ENCODE results near the gene CTBP2. TPM values are rescaled to one million over a fixed set of nuclear protein-coding genes. Genes with fewer than 3 reads are reported as not detected.

The CTBP2 gene
- total RNA-seq, 1 experiment from 2014 or later = 212 TPM

GRCh38 chr10:124977648-124978375 lies 182.6 kb downstream of the CTBP2 start:
- Histone ChIP-seq H2AFZ (ENCODE audit: low read length) (no peak overlapping the region), H3K4me1 (ENCODE audit: insufficient read depth, low read length) (no peaks in the 10 kb centered on the region), H4K20me1 (ENCODE audit: control insufficient read depth, insufficient read depth, insufficient read length) (no peaks in the 10 kb centered on the region), H4K91ac (ENCODE audit: insufficient read length, low read depth, low read length) (no peak overlapping the region), H3K9me3 (ENCODE audit: control insufficient read depth, low read depth, low read length) (no peaks in the 10 kb centered on the region), H3K14ac (ENCODE audit: insufficient read depth, low read length) (no peak overlapping the region), H3K4ac (ENCODE audit: low read depth, low read length) (no peak overlapping the region), H3K56ac (ENCODE audit: insufficient read length, low read depth, low read length) (no peak overlapping the region), H2BK15ac (ENCODE audit: low read depth, low read length) (no peak overlapping the region), H2AK5ac (ENCODE audit: insufficient read length, low read length) (no peak overlapping the region), H3T11ph (ENCODE audit: low read length) (no peak overlapping the region), H3K4me2 (ENCODE audit: insufficient read depth, insufficient read length, low read length) (no peak overlapping the region), H4K8ac (replicated peaks; ENCODE audit: insufficient read length, low read depth, low read length) (no peak overlapping the region), H2BK120ac (ENCODE audit: low read depth, low read length, poor library complexity, severe bottlenecking) (no peak overlapping the region), H3K79me2 (ENCODE audit: insufficient read depth, low read length) (0 out of 2 replicates have a peak, but pooled peaks cover 2% of the 10 kb centered on the region), H2BK5ac (ENCODE audit: insufficient read length, low read length) (no peak overlapping the region), H3K23me2 (ENCODE audit: insufficient read length, low read depth, low read length, poor library complexity, severe bottlenecking) (peaks cover 2% of the 10 kb centered on the region), H3K79me1 (ENCODE audit: insufficient read depth, low read depth, low read length, poor library complexity, severe bottlenecking) (peaks cover 2% of the 10 kb centered on the region), H2BK20ac (ENCODE audit: low read depth, low read length, poor library complexity, severe bottlenecking) (no peak overlapping the region), H4K5ac (ENCODE audit: insufficient read length, low read depth, low read length) (no peak overlapping the region), H3K27me3 (ENCODE audit: insufficient read depth, low read length) (no peaks in the 10 kb centered on the region), H3K27ac (ENCODE audit: insufficient read length, low read depth, low read length) (no peak overlapping the region), H3K9ac (ENCODE audit: extremely low read depth, insufficient read length, low read length) (no peak overlapping the region), H3K23ac (ENCODE audit: insufficient read length, low read depth, low read length) (no peak overlapping the region), H3K18ac (ENCODE audit: insufficient read length, low read depth, low read length) (no peak overlapping the region), H2BK12ac (ENCODE audit: insufficient read length, low read depth, low read length) (no peak overlapping the region)
- Mint-ChIP-seq H3K9me3 (no peaks in the 10 kb centered on the region), H3K36me3 (ENCODE audit: insufficient read depth in 1 of 3, low read depth in 3 of 3) (peaks cover 2 to 48% (median 48%) of the 10 kb centered on the region in 3 experiments), H3K4me3 (no peak overlapping the region), H3K27me3 (ENCODE audit: low read depth) (no peaks in the 10 kb centered on the region), H3K4me1 (peaks cover 0 to 4% of the 10 kb centered on the region in 2 experiments; a peak in 2 of 4 replicates), H3K27ac (0 out of 7 replicates have a peak overlapping the region, but pooled peaks of 1 of the 3 experiments have one; percentile 9)
- no CpG with 5 or more reads among the region's 4 CpGs for WGBS (ENCODE audit: extremely low coverage, insufficient read length, low lambda C conversion rate)
- no peak for DNase-seq
- TF ChIP-seq CTCF (conservative IDR thresholded peaks at IDR 0.05) = no peak
